ENCODE measurements around the gene COP1.

Gene COP1

DNA sequence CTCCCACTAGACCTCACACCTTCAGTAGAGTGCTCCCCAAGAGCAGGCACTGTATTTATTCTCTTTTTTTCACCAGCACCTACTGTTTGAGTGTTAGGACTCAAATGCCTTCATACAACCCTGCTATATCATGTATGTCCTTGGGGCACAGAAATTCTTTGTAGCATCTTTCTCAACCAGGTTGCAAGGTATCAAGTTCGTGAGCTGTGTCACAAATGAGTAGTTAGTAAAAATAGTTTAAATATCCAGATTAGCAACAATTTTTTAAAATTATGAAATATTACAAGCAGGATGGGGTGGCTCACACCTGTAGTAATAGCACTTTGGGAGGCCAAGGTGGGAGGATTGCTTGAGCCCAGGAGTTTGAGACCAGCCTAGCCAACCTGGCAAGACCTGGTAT lies 311.1 kb downstream of the COP1 start:
- ChIA-PET POLR2A (interaction anchor here (0.6 kb wide), 1 partner anchor 374 kb away, joined by 3 read pairs; no protein-coding TSS in a partner anchor), CTCF (interaction anchor here (3.1 kb wide), 1 partner anchor 8 kb away, joined by 13 read pairs; no protein-coding TSS in a partner anchor)
- TF ChIP-seq, protein P1, sequence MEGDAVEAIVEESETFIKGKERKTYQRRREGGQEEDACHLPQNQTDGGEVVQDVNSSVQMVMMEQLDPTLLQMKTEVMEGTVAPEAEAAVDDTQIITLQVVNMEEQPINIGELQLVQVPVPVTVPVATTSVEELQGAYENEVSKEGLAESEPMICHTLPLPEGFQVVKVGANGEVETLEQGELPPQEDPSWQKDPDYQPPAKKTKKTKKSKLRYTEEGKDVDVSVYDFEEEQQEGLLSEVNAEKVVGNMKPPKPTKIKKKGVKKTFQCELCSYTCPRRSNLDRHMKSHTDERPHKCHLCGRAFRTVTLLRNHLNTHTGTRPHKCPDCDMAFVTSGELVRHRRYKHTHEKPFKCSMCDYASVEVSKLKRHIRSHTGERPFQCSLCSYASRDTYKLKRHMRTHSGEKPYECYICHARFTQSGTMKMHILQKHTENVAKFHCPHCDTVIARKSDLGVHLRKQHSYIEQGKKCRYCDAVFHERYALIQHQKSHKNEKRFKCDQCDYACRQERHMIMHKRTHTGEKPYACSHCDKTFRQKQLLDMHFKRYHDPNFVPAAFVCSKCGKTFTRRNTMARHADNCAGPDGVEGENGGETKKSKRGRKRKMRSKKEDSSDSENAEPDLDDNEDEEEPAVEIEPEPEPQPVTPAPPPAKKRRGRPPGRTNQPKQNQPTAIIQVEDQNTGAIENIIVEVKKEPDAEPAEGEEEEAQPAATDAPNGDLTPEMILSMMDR (IDR thresholded peaks at IDR 0.05; ENCODE audit: control extremely low read depth, extremely low read depth, low read depth, missing control alignments), result no peak
- DNase-seq (ENCODE audit: extremely low spot score), result no peak
